GM19468 (cell line): ENCODE data around the gene SENP8.
"Not testable (repeated sequence)": the region's sequence is repeated elsewhere in the genome, so short reads cannot be mapped to it uniquely, and the experiment has no call there.

Source experiments
- ATAC-seq: cut with Tn5 transposase; IDR thresholded peaks from one replicate; pipeline ENCODE4 v1.9.1; 2021; ENCODE audit warnings: mild to moderate bottlenecking, moderate library complexity, moderate number of reproducible peaks; ENCODE audit not compliant: unreplicated experiment; ENCODE audit errors: extremely low read depth

Gene SENP8

GRCh38 chr15:72154316-72154715, 36.1 kb downstream of the SENP8 start:
- no peak for ATAC-seq

- ATAC-seq: no peak
Observed at GRCh38 chr15:72155003-72155621, 36.9 kb downstream of the SENP8 start.

- ATAC-seq: peak; percentile 52
Observed at GRCh38 chr15:72155635-72156616, 37.7 kb downstream of the SENP8 start.

GRCh38 chr15:72156928-72157327, 38.7 kb downstream of the SENP8 start:
- ATAC-seq: no peak

- ATAC-seq: no peak
Observed at GRCh38 chr15:72160696-72161245, 42.6 kb downstream of the SENP8 start.

- ATAC-seq: no peak
Observed at GRCh38 chr15:72161361-72162132, 43.3 kb downstream of the SENP8 start.

- no peak for ATAC-seq
Observed at GRCh38 chr15:72162569-72162968, 44.4 kb downstream of the SENP8 start.

- no peak for ATAC-seq
Observed at GRCh38 chr15:72163719-72164118, 45.5 kb downstream of the SENP8 start.

GRCh38 chr15:72166716-72167417, 48.7 kb downstream of the SENP8 start:
- ATAC-seq: no peak

- ATAC-seq: no peak
Observed at GRCh38 chr15:72167445-72167844, 49.2 kb downstream of the SENP8 start.

- ATAC-seq: no peak
Observed at GRCh38 chr15:72168131-72168807, 50.1 kb downstream of the SENP8 start.

GRCh38 chr15:72168808-72169190, 50.6 kb downstream of the SENP8 start:
- ATAC-seq: no peak

- no peak for ATAC-seq
Observed at GRCh38 chr15:72169236-72169920, 51.2 kb downstream of the SENP8 start.

- ATAC-seq: no peak
Observed at GRCh38 chr15:72169921-72170611, 51.9 kb downstream of the SENP8 start.

- ATAC-seq: no peak
Observed at GRCh38 chr15:72170691-72171090, 52.5 kb downstream of the SENP8 start.

GRCh38 chr15:72171978-72172377, 53.8 kb downstream of the SENP8 start:
- ATAC-seq: not testable (repeated sequence)

GRCh38 chr15:72172796-72173195, 54.6 kb downstream of the SENP8 start:
- no peak for ATAC-seq

GRCh38 chr15:72173401-72173800, 55.2 kb downstream of the SENP8 start:
- ATAC-seq: no peak
